GM12878 (cell line): ENCODE results near the gene ABCA7. TPM values are rescaled to one million over a fixed set of nuclear protein-coding genes. Genes with fewer than 3 reads are reported as not detected.

Source experiments
- BRCA1 ChIP-seq: IDR thresholded peaks from 2 replicates; pipeline ENCODE4 v1.6.1; 2011; ENCODE audit warnings: low read depth, low read length, improper control_type of control experiment
- E2F4 ChIP-seq: IDR thresholded peaks from 2 replicates; pipeline ENCODE4 v1.6.1; 2012; ENCODE audit warnings: low read depth, low read length, improper control_type of control experiment
- ESRRA ChIP-seq: IDR thresholded peaks from 2 replicates; pipeline ENCODE4 v1.6.1; 2012; ENCODE audit warnings: mild to moderate bottlenecking, low read length, improper control_type of control experiment
- HDGF ChIP-seq: fragments of 450-650 bp; IDR thresholded peaks from 2 replicates; pipeline ENCODE4 v1.6.1; 2016; ENCODE audit warnings: antibody characterized with exemption
- IKZF1 ChIP-seq: fragments of 450-650 bp; conservative IDR thresholded peaks from 2 replicates; pipeline ENCODE4 v1.6.1; 2017; ENCODE audit warnings: antibody characterized with exemption, mild to moderate bottlenecking
- NFYA ChIP-seq: IDR thresholded peaks from 2 replicates; pipeline ENCODE4 v1.6.1; 2011; ENCODE audit warnings: low read depth, mild to moderate bottlenecking, low read length, improper control_type of control experiment, borderline replicate concordance
- NFYB ChIP-seq: IDR thresholded peaks from 2 replicates; pipeline ENCODE4 v1.6.1; 2011; ENCODE audit warnings: low read depth, mild to moderate bottlenecking, low read length, improper control_type of control experiment, moderate library complexity; ENCODE audit not compliant: insufficient read depth
- PBX3 ChIP-seq: IDR thresholded peaks from 2 replicates; pipeline ENCODE4 v1.6.1; 2011; ENCODE audit warnings: mild to moderate bottlenecking, low read depth, low read length, moderate library complexity; ENCODE audit not compliant: insufficient replicate concordance
- POLR2AphosphoS5 ChIP-seq: IDR thresholded peaks from 2 replicates; pipeline ENCODE4 v1.6.1; 2011; ENCODE audit warnings: mild to moderate bottlenecking, low read length, inconsistent platforms
- POU2F2 ChIP-seq: IDR thresholded peaks from 3 replicates; pipeline ENCODE4 v1.6.1; 2011; ENCODE audit warnings: low read depth, mild to moderate bottlenecking, low read length, borderline replicate concordance
- SKIL ChIP-seq: fragments of 450-650 bp; IDR thresholded peaks from 2 replicates; pipeline ENCODE4 v1.6.1; 2017; ENCODE audit warnings: mild to moderate bottlenecking, low read depth, inconsistent platforms; ENCODE audit not compliant: poor library complexity, severe bottlenecking
- TAF1 ChIP-seq: IDR thresholded peaks from 2 replicates; pipeline ENCODE4 v1.6.1; 2011; ENCODE audit warnings: mild to moderate bottlenecking, low read depth, low read length, borderline replicate concordance
- TCF3 ChIP-seq: IDR thresholded peaks from 2 replicates; pipeline ENCODE4 v1.6.1; 2012; ENCODE audit warnings: low read depth, mild to moderate bottlenecking, low read length, borderline replicate concordance; ENCODE audit not compliant: insufficient read depth
- TCF7 ChIP-seq: IDR thresholded peaks from 2 replicates; pipeline ENCODE4 v1.6.1; 2014; ENCODE audit warnings: antibody characterized with exemption, borderline replicate concordance
- ZBTB40 ChIP-seq: fragments of 450-650 bp; IDR thresholded peaks from 2 replicates; pipeline ENCODE4 v1.6.1; 2016; ENCODE audit warnings: mild to moderate bottlenecking, moderate library complexity, borderline replicate concordance
- ZNF687 ChIP-seq: fragments of 450-650 bp; IDR thresholded peaks from 2 replicates; pipeline ENCODE4 v1.6.1; 2017; ENCODE audit warnings: mild to moderate bottlenecking, moderate library complexity
- polyA plus RNA-seq, 11 experiments: library from polyadenylated mRNA; depleted of rRNA in 4 of 11; unstranded in 6 of 11; stranded (reverse) in 5 of 11; fragments of >200 nt; fragmentation: Nextera tagmentation in 4 of 11; fragmentation: Illumina TruSeq in 1 of 11; extraction: Ambion mirVana in 4 of 11; extraction: Trizol in 1 of 11; gene quantifications; 1 replicate in 1 of 11; 2 replicates in 10 of 11; pipeline versions ENCODE4 v1.2.1 to v1.2.3, GENCODE V29; 2011 to 2016; ENCODE audit warnings: inconsistent platforms in 2 of 11, missing spikeins in 2 of 11, low read depth in 1 of 11
- total RNA-seq, 4 experiments: library from RNA; depleted of rRNA in 3 of 4; stranded (reverse); fragments of >200 nt in 3 of 4; fragmentation: Illumina TruSeq in 1 of 4; extraction: Trizol in 1 of 4; gene quantifications; 2 replicates each; pipeline versions ENCODE4 v1.2.1 to v1.2.3, GENCODE V29; 2013 to 2021

Gene ABCA7
- total and polyA plus RNA-seq, 10 of the 15 experiments (the other 5 are each of a cell fraction or from before 2014, with no cell fraction given), result 1.0 to 49.5 (median 14.8) TPM

- TF ChIP-seq ZNF687, result peak; percentile 72
- peak; percentile 87 for TF ChIP-seq POU2F2
- TF ChIP-seq TCF3, result peak; percentile 47; the same call in 1 of the 2 replicates
- TF ChIP-seq SKIL, result peak; percentile 90
- TF ChIP-seq PBX3, result peak; percentile 54
- TF ChIP-seq ZBTB40, result no peak; the same call in 1 of the 2 replicates
- TF ChIP-seq NFYB, result no peak
- TF ChIP-seq IKZF1, result peak; percentile 95
- TF ChIP-seq NFYA, result no peak
- no peak for TF ChIP-seq ESRRA
- TF ChIP-seq BRCA1, result no peak
- TF ChIP-seq TAF1, result no peak
- TF ChIP-seq E2F4, result no peak
- no peak; the same call in 1 of the 2 replicates for TF ChIP-seq POLR2AphosphoS5
- TF ChIP-seq HDGF, result no peak
- TF ChIP-seq TCF7, result no peak
These were observed 37.0 kb downstream of the ABCA7 start (continued) for GRCh38 chr19:1076951-1077350.
